ENCODE data around the gene KCNN3. TPM values are rescaled to one million over a fixed set of nuclear protein-coding genes. Genes with fewer than 3 reads are reported as not detected.

The KCNN3 gene
- total and polyA plus RNA-seq, 2 of the 8 experiments (the other 6 are each of a cell fraction or from before 2014, with no cell fraction given), result 2.8 to 3.7 TPM

GRCh38 chr1:154870734-154871133, 653 bp upstream of the KCNN3 start (continued):
- TF ChIP-seq CHD7 (IDR thresholded peaks at IDR 0.05; ENCODE audit: insufficient replicate concordance, low read length) (no peak), SP2 (IDR thresholded peaks at IDR 0.05; ENCODE audit: low read length) (no peak)
